ENCODE data around the gene FSIP1. TPM values are rescaled to one million over a fixed set of nuclear protein-coding genes. Genes with fewer than 3 reads are reported as not detected.

The FSIP1 gene
- total and polyA plus RNA-seq, 9 of the 15 experiments (the other 6 are each of a cell fraction or from before 2014, with no cell fraction given) = 0.07 to 0.51 (median 0.29) TPM

DNA sequence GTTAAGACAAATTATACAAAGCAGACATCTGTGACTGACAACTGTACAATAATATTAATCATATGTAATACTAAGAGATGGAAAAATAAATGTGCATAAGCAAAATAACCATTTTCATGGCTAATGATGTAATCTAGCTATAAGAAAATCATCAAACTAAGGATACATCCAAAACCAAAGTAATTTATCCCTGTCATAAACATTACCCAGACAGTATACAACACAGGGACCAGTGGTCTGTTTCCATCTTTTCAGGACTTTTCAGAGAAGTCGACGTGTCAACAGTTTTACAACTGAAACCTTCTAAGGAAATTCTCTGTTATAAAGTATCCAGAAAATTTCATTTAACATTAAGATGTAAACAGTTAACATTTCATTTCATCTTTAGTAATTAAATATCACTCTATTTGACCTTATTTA is 190.7 kb downstream of the FSIP1 start (continued):
- TF ChIP-seq TBP (optimal IDR thresholded peaks at IDR 0.05; ENCODE audit: low read depth, low read length) (no peak), JUND (IDR thresholded peaks at IDR 0.05; ENCODE audit: borderline replicate concordance, low read depth, low read length) (no peak), JUND (tag; IDR thresholded peaks at IDR 0.05; ENCODE audit: borderline replicate concordance, low read depth, low read length) (no peak), IRF2 (CRISPR knock-in tag; IDR thresholded peaks at IDR 0.05) (no peak), KLF10 (CRISPR knock-in tag; IDR thresholded peaks at IDR 0.05) (no peak)

DNA sequence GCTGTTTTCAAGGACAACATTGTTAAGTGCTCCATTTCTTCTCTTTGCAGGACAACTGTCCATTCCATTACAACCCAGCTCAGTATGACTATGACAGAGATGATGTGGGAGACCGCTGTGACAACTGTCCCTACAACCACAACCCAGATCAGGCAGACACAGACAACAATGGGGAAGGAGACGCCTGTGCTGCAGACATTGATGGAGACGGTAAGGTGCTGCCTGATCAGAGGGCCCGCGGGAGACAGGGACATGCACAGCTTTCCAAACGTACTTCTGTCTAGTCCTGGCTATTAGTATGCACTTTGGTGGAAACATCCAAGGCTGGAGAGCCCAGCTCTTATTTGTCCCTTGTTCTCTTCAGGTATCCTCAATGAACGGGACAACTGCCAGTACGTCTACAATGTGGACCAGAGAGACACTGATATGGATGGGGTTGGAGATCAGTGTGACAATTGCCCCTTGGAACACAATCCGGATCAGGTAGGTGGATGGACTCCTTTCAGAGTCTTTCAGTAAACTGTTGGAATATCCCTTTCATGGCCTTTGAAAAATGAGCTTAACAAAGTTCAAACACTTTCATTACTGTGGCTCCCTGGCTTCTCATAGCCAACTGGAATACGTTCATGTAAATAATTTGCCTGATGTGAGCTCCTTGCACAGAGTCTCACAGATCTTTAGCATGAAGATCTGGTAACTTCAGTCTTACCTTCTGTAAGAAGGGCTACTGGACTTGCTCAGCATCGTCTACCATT is 191.3 kb downstream of the FSIP1 start:
- no peak overlapping the region for H3K27ac ChIP-seq (ENCODE audit: extremely low read depth, low read depth, low read length)
- no peak for FAIRE-seq
- ChIA-PET CTCF (ENCODE audit: low intra/inter-chr PET ratio) (no interaction called here), POLR2A (interaction anchor here (1.3 kb wide), 1 partner anchor 16 kb away, joined by 4 read pairs; no protein-coding TSS in a partner anchor)
- no peak overlapping the region for H3K9ac ChIP-seq (ENCODE audit: insufficient read depth in 1 of 2, low read depth in 2 of 2, low read length in 2 of 2)
- H3K9me3 ChIP-seq (replicated peaks; ENCODE audit: control insufficient read depth, insufficient read depth, low read depth, low read length) = no peaks in the 10 kb centered on the region
- H3K36me3 ChIP-seq (ENCODE audit: control insufficient read depth, insufficient read depth, low read length) = no peaks in the 10 kb centered on the region
- peaks cover 34 to 60% of the 10 kb centered on the region in 2 experiments for H3K27me3 ChIP-seq (ENCODE audit: control insufficient read depth in 2 of 2, insufficient read depth in 2 of 2, low read length in 2 of 2)
- in situ Hi-C loops (cut with MboI) (loop anchor here (25.0 kb wide), 1 partner anchor 779 kb away; no protein-coding TSS in a partner anchor), intact Hi-C loops (cut with micrococcal nuclease) (no loop called here)
- H3K4me1 ChIP-seq (replicated peaks in 1 of 2; ENCODE audit: control insufficient read depth in 2 of 2, insufficient read depth in 2 of 2, low read length in 2 of 2) = no peaks in the 10 kb centered on the region; a peak in 1 of 5 replicates
- no peak overlapping the region for H3K4me3 ChIP-seq
- ATAC-seq = no peak
- no peak overlapping the region for H2AFZ ChIP-seq (ENCODE audit: low read depth, low read length)
- no TSS peak for BruUV-seq (replicated peaks)
- H3K9me1 ChIP-seq (ENCODE audit: control insufficient read depth, insufficient read depth, low read length) = no peaks in the 10 kb centered on the region
- H3K4me2 ChIP-seq (ENCODE audit: insufficient read depth, low read length) = no peak overlapping the region
- WGBS (ENCODE audit: insufficient coverage, low coverage, missing lambda C conversion rate) = under 1% methylated on average over 11 of the region's 11 CpGs
- DNase-seq (ENCODE audit: extremely low read depth in 1 of 4, low spot score in 3 of 4) = no peak
- H4K20me1 ChIP-seq (replicated peaks; ENCODE audit: control insufficient read depth, insufficient read depth, low read length) = no peaks in the 10 kb centered on the region
- H3K79me2 ChIP-seq (ENCODE audit: control insufficient read depth, insufficient read depth, low read length) = no peaks in the 10 kb centered on the region
- no peak for TF ChIP-seq YY1 (IDR thresholded peaks at IDR 0.05; ENCODE audit: borderline replicate concordance in 1 of 3, control insufficient read depth in 1 of 3, extremely low read depth in 1 of 3, insufficient read depth in 3 of 3, insufficient read length in 1 of 3, insufficient replicate concordance in 2 of 3, low read depth in 1 of 3, low read length in 2 of 3)
- no peak for TF ChIP-seq CEBPB (tag; IDR thresholded peaks at IDR 0.05)
- TF ChIP-seq, protein P1, sequence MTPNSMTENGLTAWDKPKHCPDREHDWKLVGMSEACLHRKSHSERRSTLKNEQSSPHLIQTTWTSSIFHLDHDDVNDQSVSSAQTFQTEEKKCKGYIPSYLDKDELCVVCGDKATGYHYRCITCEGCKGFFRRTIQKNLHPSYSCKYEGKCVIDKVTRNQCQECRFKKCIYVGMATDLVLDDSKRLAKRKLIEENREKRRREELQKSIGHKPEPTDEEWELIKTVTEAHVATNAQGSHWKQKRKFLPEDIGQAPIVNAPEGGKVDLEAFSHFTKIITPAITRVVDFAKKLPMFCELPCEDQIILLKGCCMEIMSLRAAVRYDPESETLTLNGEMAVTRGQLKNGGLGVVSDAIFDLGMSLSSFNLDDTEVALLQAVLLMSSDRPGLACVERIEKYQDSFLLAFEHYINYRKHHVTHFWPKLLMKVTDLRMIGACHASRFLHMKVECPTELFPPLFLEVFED (CRISPR knock-in tag; conservative IDR thresholded peaks at IDR 0.05) = no peak
- TF ChIP-seq, protein P2, sequence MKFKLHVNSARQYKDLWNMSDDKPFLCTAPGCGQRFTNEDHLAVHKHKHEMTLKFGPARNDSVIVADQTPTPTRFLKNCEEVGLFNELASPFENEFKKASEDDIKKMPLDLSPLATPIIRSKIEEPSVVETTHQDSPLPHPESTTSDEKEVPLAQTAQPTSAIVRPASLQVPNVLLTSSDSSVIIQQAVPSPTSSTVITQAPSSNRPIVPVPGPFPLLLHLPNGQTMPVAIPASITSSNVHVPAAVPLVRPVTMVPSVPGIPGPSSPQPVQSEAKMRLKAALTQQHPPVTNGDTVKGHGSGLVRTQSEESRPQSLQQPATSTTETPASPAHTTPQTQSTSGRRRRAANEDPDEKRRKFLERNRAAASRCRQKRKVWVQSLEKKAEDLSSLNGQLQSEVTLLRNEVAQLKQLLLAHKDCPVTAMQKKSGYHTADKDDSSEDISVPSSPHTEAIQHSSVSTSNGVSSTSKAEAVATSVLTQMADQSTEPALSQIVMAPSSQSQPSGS (CRISPR knock-in tag; IDR thresholded peaks at IDR 0.05) = no peak
- TF ChIP-seq, protein P3, sequence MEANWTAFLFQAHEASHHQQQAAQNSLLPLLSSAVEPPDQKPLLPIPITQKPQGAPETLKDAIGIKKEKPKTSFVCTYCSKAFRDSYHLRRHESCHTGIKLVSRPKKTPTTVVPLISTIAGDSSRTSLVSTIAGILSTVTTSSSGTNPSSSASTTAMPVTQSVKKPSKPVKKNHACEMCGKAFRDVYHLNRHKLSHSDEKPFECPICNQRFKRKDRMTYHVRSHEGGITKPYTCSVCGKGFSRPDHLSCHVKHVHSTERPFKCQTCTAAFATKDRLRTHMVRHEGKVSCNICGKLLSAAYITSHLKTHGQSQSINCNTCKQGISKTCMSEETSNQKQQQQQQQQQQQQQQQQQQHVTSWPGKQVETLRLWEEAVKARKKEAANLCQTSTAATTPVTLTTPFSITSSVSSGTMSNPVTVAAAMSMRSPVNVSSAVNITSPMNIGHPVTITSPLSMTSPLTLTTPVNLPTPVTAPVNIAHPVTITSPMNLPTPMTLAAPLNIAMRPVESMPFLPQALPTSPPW (CRISPR knock-in tag; IDR thresholded peaks at IDR 0.05) = no peak
- TF ChIP-seq PYGO2 (tag; IDR thresholded peaks at IDR 0.05) = no peak

Data from K562 (cell line).